Trophoblast cell (in vitro differentiated cells and primary cell): Measurements from ENCODE around the gene FRMD5.

Experiments
- DNase-seq, 2 donors: peaks; one replicate each; pipeline ENCODE4 v3.0.0-alpha.2; 2016
- H2AFZ ChIP-seq: 2 replicates; pipeline ENCODE4 v1.6.1; 2013; ENCODE audit warnings: low read length, moderate library complexity, mild to moderate bottlenecking; ENCODE audit not compliant: insufficient read depth, poor library complexity
- H2AK5ac ChIP-seq: 2 replicates; pipeline ENCODE4 v1.6.1; 2013; ENCODE audit warnings: mild to moderate bottlenecking, low read length
- H2BK120ac ChIP-seq: 2 replicates; pipeline ENCODE4 v1.6.1; 2013; ENCODE audit warnings: low read length, mild to moderate bottlenecking, moderate library complexity; ENCODE audit not compliant: insufficient read depth, poor library complexity
- H2BK12ac ChIP-seq: 2 replicates; pipeline ENCODE4 v1.6.1; 2013; ENCODE audit warnings: mild to moderate bottlenecking, low read length, moderate library complexity
- H2BK5ac ChIP-seq: 2 replicates; pipeline ENCODE4 v1.6.1; 2013; ENCODE audit warnings: low read length, low read depth, moderate library complexity, mild to moderate bottlenecking; ENCODE audit not compliant: poor library complexity
- H3K14ac ChIP-seq: 2 replicates; pipeline ENCODE4 v1.6.1; 2013; ENCODE audit warnings: mild to moderate bottlenecking, low read length
- H3K18ac ChIP-seq: 2 replicates; pipeline ENCODE4 v1.6.1; 2013; ENCODE audit warnings: mild to moderate bottlenecking, low read length
- H3K23ac ChIP-seq: 2 replicates; pipeline ENCODE4 v1.6.1; 2013; ENCODE audit warnings: low read length
- H3K27ac ChIP-seq: 2 replicates; pipeline ENCODE4 v1.5.1; 2013; ENCODE audit warnings: low read depth, mild to moderate bottlenecking, inconsistent platforms, low read length, moderate library complexity
- H3K27me3 ChIP-seq: 2 replicates; pipeline ENCODE4 v1.6.1; 2013; ENCODE audit warnings: inconsistent platforms, mild to moderate bottlenecking, low read length, moderate library complexity; ENCODE audit not compliant: insufficient read depth
- H3K36me3 ChIP-seq, 2 experiments: 1 replicate in 1 of 2; 2 replicates in 1 of 2; pipeline ENCODE4 v1.6.1; 2013; ENCODE audit warnings: low read length in 2 of 2, mild to moderate bottlenecking in 2 of 2, moderate library complexity in 1 of 2; ENCODE audit not compliant: insufficient read depth in 2 of 2, control insufficient read depth in 1 of 2
- H3K4ac ChIP-seq: 2 replicates; pipeline ENCODE4 v1.6.1; 2013; ENCODE audit warnings: low read depth, mild to moderate bottlenecking, low read length, moderate library complexity
- H3K4me1 ChIP-seq, 2 experiments: 1 replicate in 1 of 2; 2 replicates in 1 of 2; pipeline ENCODE4 v1.6.1; 2013; ENCODE audit warnings: low read length in 2 of 2, mild to moderate bottlenecking in 2 of 2, moderate library complexity in 1 of 2; ENCODE audit not compliant: insufficient read depth in 2 of 2, control insufficient read depth in 1 of 2
- H3K4me2 ChIP-seq: 2 replicates; pipeline ENCODE4 v1.6.1; 2013; ENCODE audit warnings: inconsistent platforms, mild to moderate bottlenecking, low read length, moderate library complexity
- H3K4me3 ChIP-seq: 2 replicates; pipeline ENCODE4 v1.5.1; 2013; ENCODE audit warnings: mild to moderate bottlenecking, low read depth, low read length, inconsistent platforms
- H3K79me1 ChIP-seq: one replicate; pipeline ENCODE4 v1.6.1; 2013; ENCODE audit warnings: low read length
- H3K79me2 ChIP-seq: 2 replicates; pipeline ENCODE4 v1.6.1; 2013; ENCODE audit warnings: low read length, mild to moderate bottlenecking; ENCODE audit not compliant: control insufficient read depth, insufficient read depth, poor library complexity
- H3K9ac ChIP-seq: 2 replicates; pipeline ENCODE4 v1.6.1; 2013; ENCODE audit warnings: mild to moderate bottlenecking, low read length
- H3K9me3 ChIP-seq: 2 replicates; pipeline ENCODE4 v1.6.1; 2013; ENCODE audit warnings: low read depth, mild to moderate bottlenecking, control low read depth, inconsistent platforms, low read length; ENCODE audit not compliant: insufficient read depth
- H4K12ac ChIP-seq: 2 replicates; pipeline ENCODE4 v1.6.1; 2013; ENCODE audit warnings: low read depth, mild to moderate bottlenecking, low read length, moderate library complexity
- H4K8ac ChIP-seq: 2 replicates; pipeline ENCODE4 v1.6.1; 2013; ENCODE audit warnings: low read depth, mild to moderate bottlenecking, low read length, moderate library complexity
- H4K91ac ChIP-seq: one replicate; pipeline ENCODE4 v1.6.1; 2013; ENCODE audit warnings: low read depth, mild to moderate bottlenecking, low read length, moderate library complexity
- WGBS: extraction: QIAGEN DNeasy Blood & Tissue Kit; methylation state at CpG from one replicate; pipeline ENCODE4 v1.1.7; 2013; ENCODE audit warnings: missing lambda C conversion rate; ENCODE audit not compliant: insufficient read length, insufficient coverage; ENCODE audit errors: extremely low coverage; 5-methylcytosine and 5-hydroxymethylcytosine counted together

FRMD5 gene

GRCh38 chr15:44087578-44088465, 107.2 kb downstream of the FRMD5 start:
- H3K4me2 ChIP-seq: peak overlapping the region; percentile 14
- H3K14ac ChIP-seq: no peak overlapping the region
- H3K4me1 ChIP-seq: peaks cover 0 to 7% of the 10 kb centered on the region in 2 experiments
- no peak overlapping the region for H2AFZ ChIP-seq
- no peak overlapping the region for H3K9ac ChIP-seq
- no peak overlapping the region for H2BK12ac ChIP-seq
- H2BK5ac ChIP-seq: no peak overlapping the region
- no peak overlapping the region for H4K8ac ChIP-seq
- WGBS: no CpG with 5 or more reads among the region's 3 CpGs
- H3K79me2 ChIP-seq: no peaks in the 10 kb centered on the region
- no peak overlapping the region for H3K18ac ChIP-seq
- no peaks in the 10 kb centered on the region for H3K9me3 ChIP-seq
- H2AK5ac ChIP-seq: no peak overlapping the region
- no peak overlapping the region for H4K12ac ChIP-seq
- no peak overlapping the region for H3K23ac ChIP-seq
- peak overlapping the region; percentile 65 for H3K27ac ChIP-seq
- peak in 1 of 2 donors; percentile 62 for DNase-seq
- no peak overlapping the region for H4K91ac ChIP-seq
- H3K4ac ChIP-seq: no peak overlapping the region
- H3K79me1 ChIP-seq: peaks cover 6% of the 10 kb centered on the region
- H2BK120ac ChIP-seq: peak overlapping the region; percentile 43
- no peak overlapping the region for H3K4me3 ChIP-seq
- no peaks in the 10 kb centered on the region for H3K36me3 ChIP-seq
- H3K27me3 ChIP-seq: no peaks in the 10 kb centered on the region

GRCh38 chr15:44084770-44085169, 110.3 kb downstream of the FRMD5 start:
- Histone ChIP-seq H3K79me1 (peaks cover 6% of the 10 kb centered on the region), H3K27ac (no peak overlapping the region), H2BK12ac (no peak overlapping the region), H4K91ac (no peak overlapping the region), H2AFZ (no peak overlapping the region), H3K23ac (no peak overlapping the region), H3K9me3 (no peaks in the 10 kb centered on the region), H2BK5ac (no peak overlapping the region), H3K4me2 (no peak overlapping the region), H4K8ac (no peak overlapping the region), H3K18ac (no peak overlapping the region), H3K27me3 (no peaks in the 10 kb centered on the region), H3K4ac (no peak overlapping the region), H4K12ac (no peak overlapping the region), H3K14ac (no peak overlapping the region), H3K4me1 (peaks cover 0 to 7% of the 10 kb centered on the region in 2 experiments), H2AK5ac (no peak overlapping the region), H2BK120ac (no peak overlapping the region), H3K36me3 (no peaks in the 10 kb centered on the region), H3K9ac (no peak overlapping the region), H3K4me3 (no peak overlapping the region), H3K79me2 (no peaks in the 10 kb centered on the region)
- WGBS: no CpG with 5 or more reads among the region's 2 CpGs
- no peak for DNase-seq

GRCh38 chr15:44084171-44084570, 110.9 kb downstream of the FRMD5 start:
- Histone ChIP-seq H3K4me1 (peaks cover 0 to 5% of the 10 kb centered on the region in 2 experiments), H3K9ac (no peak overlapping the region), H3K4me2 (no peak overlapping the region), H3K36me3 (no peaks in the 10 kb centered on the region), H4K91ac (no peak overlapping the region), H3K9me3 (no peaks in the 10 kb centered on the region), H3K18ac (no peak overlapping the region), H3K27ac (no peak overlapping the region), H4K12ac (no peak overlapping the region), H3K4me3 (no peak overlapping the region), H3K79me1 (peaks cover 6% of the 10 kb centered on the region), H2BK120ac (no peak overlapping the region), H2BK12ac (no peak overlapping the region), H3K23ac (no peak overlapping the region), H2AFZ (no peak overlapping the region), H3K4ac (no peak overlapping the region), H2BK5ac (no peak overlapping the region), H3K14ac (no peak overlapping the region), H2AK5ac (no peak overlapping the region), H3K27me3 (no peaks in the 10 kb centered on the region), H3K79me2 (no peaks in the 10 kb centered on the region), H4K8ac (no peak overlapping the region)
- WGBS: no CpG with 5 or more reads among the region's 2 CpGs
- no peak for DNase-seq

- no peak overlapping the region for H3K14ac ChIP-seq
Measured at GRCh38 chr15:44082558-44083157, 112.4 kb downstream of the FRMD5 start.

More at GRCh38 chr15:44082558-44083157, 112.4 kb downstream of the FRMD5 start:
- no peak for DNase-seq
- H4K12ac ChIP-seq: no peak overlapping the region
- H2BK12ac ChIP-seq: no peak overlapping the region
- H2AFZ ChIP-seq: no peak overlapping the region
- H3K23ac ChIP-seq: no peak overlapping the region
- no peaks in the 10 kb centered on the region for H3K27me3 ChIP-seq
- no peak overlapping the region for H3K4me2 ChIP-seq
- H3K9ac ChIP-seq: no peak overlapping the region
- H3K79me1 ChIP-seq: peaks cover 4% of the 10 kb centered on the region
- no peak overlapping the region for H3K18ac ChIP-seq
- no peak overlapping the region for H2AK5ac ChIP-seq
- no peak overlapping the region for H3K27ac ChIP-seq
- no peak overlapping the region for H2BK5ac ChIP-seq
- peaks cover 0 to 3% of the 10 kb centered on the region in 2 experiments for H3K4me1 ChIP-seq
- no peaks in the 10 kb centered on the region for H3K36me3 ChIP-seq
- WGBS: no CpG with 5 or more reads among the region's 1 CpG
- H3K79me2 ChIP-seq: no peaks in the 10 kb centered on the region
- H3K4me3 ChIP-seq: no peak overlapping the region
- no peak overlapping the region for H2BK120ac ChIP-seq
- no peak overlapping the region for H4K91ac ChIP-seq
- no peak overlapping the region for H3K4ac ChIP-seq
- H3K9me3 ChIP-seq: no peaks in the 10 kb centered on the region
- no peak overlapping the region for H4K8ac ChIP-seq
